ENCODE measurements around the gene PLG. TPM values are rescaled to one million over a fixed set of nuclear protein-coding genes. Genes with fewer than 3 reads are reported as not detected.
"Not testable (repeated sequence)": the region's sequence is repeated elsewhere in the genome, so short reads cannot be mapped to it uniquely, and the experiment has no call there.

Gene PLG
- total RNA-seq, 4 donors from 2014 or later: not detected

DNA sequence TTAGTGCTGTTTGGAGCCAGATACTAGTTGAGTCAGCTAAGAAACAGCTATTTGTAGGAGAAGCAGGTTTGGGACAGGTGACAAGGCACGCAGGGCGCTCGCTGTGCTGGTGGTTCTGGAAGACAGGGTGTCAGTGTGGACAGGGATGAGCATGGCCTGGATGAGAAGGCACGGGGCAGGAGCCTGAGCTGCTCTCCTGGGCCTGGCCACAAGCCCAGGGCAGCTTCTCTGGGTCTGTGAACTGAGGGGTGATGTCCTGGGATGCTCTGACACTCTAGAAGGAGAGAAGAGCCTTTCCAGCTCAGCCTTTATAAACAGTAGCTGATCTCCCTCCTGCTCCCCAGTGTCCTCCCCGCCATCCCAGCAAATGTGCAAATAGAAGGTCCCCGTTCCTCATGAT is 37.9 kb downstream of the PLG start:
- no peak overlapping the region for H3K27ac ChIP-seq
- DNase-seq: no peak
- no peaks in the 10 kb centered on the region for H3K4me1 ChIP-seq
- no peaks in the 10 kb centered on the region for H3K27me3 ChIP-seq
- intact Hi-C loops (cut with DNase I; ENCODE audit: low total_unique reads): no loop called here
- no peaks in the 10 kb centered on the region for H3K36me3 ChIP-seq
- H3K4me3 ChIP-seq: no peak overlapping the region
- TF ChIP-seq, protein P1, sequence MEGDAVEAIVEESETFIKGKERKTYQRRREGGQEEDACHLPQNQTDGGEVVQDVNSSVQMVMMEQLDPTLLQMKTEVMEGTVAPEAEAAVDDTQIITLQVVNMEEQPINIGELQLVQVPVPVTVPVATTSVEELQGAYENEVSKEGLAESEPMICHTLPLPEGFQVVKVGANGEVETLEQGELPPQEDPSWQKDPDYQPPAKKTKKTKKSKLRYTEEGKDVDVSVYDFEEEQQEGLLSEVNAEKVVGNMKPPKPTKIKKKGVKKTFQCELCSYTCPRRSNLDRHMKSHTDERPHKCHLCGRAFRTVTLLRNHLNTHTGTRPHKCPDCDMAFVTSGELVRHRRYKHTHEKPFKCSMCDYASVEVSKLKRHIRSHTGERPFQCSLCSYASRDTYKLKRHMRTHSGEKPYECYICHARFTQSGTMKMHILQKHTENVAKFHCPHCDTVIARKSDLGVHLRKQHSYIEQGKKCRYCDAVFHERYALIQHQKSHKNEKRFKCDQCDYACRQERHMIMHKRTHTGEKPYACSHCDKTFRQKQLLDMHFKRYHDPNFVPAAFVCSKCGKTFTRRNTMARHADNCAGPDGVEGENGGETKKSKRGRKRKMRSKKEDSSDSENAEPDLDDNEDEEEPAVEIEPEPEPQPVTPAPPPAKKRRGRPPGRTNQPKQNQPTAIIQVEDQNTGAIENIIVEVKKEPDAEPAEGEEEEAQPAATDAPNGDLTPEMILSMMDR (IDR thresholded peaks at IDR 0.05): no peak
- TF ChIP-seq POLR2A (IDR thresholded peaks at IDR 0.05): no peak
- H3K9me3 ChIP-seq: peaks cover 0 to 24% of the 10 kb centered on the region in 2 donors

- H3K9me3 ChIP-seq: peaks cover 0 to 24% of the 10 kb centered on the region in 2 donors
- H3K27ac ChIP-seq; H3K36me3 ChIP-seq; H3K27me3 ChIP-seq; H3K4me3 ChIP-seq; intact Hi-C loops (cut with DNase I; ENCODE audit: low total_unique reads); H3K4me1 ChIP-seq; DNase-seq: not testable (repeated sequence)
These were observed 39.0 kb downstream of the PLG start for GRCh38 chr6:160741012-160741411.

DNA sequence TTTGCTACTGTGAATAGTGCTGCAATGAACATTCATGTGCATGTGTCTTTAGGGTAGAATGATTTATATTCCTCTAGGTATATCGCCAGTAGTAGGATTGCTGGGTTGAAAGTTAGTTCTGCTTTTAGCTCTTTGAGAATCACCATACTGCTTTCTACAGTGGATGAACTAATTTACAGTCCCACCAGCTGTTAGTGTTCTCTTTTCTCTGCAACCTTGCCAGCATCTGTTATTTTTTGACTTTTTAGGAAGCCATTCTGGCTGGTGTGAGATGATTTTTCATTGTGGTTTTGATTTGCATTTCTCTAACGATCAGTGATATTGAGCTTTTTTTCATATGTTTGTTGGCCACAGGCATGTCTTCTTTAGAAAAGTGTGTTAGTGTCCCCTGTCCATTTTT is 40.0 kb downstream of the PLG start:
- H3K27ac ChIP-seq: no peak overlapping the region
- no peak overlapping the region for H3K4me3 ChIP-seq
- no peaks in the 10 kb centered on the region for H3K27me3 ChIP-seq
- intact Hi-C loops (cut with DNase I; ENCODE audit: low total_unique reads): no loop called here
- H3K4me1 ChIP-seq: no peaks in the 10 kb centered on the region
- DNase-seq: no peak
- no peaks in the 10 kb centered on the region for H3K36me3 ChIP-seq
- TF ChIP-seq, protein P1 (IDR thresholded peaks at IDR 0.05): no peak
- no peak for TF ChIP-seq POLR2A (IDR thresholded peaks at IDR 0.05)
- H3K9me3 ChIP-seq: peaks cover 0 to 24% of the 10 kb centered on the region in 2 donors

DNA sequence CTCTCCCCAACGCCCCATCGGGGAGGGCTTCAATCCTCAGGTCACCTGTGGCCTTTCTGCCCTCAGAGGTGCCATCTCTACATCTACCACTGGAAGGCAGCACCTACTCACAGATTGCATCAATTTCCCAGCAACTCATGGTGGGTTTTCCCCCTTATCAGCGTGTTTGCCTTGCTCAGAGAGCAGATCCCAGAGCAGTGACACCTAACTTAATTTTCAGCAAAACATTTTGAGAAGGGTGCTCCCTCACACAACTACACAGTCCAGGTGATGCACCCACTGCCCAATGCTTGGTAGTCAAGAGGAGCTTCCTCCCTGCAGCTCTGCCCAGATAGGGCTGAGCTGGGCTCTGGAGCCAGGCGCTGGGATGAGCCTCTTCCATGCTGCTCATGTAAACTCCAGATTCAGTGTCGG is 48.2 kb downstream of the PLG start:
- Histone ChIP-seq H3K4me3 (no peak overlapping the region), H3K27ac (no peak overlapping the region), H3K4me1 (no peaks in the 10 kb centered on the region), H3K27me3 (no peaks in the 10 kb centered on the region), H3K36me3 (no peaks in the 10 kb centered on the region), H3K9me3 (no peaks in the 10 kb centered on the region)
- DNase-seq: no peak
- TF ChIP-seq POLR2A (IDR thresholded peaks at IDR 0.05): no peak
- TF ChIP-seq, protein P1 (IDR thresholded peaks at IDR 0.05): peak in 2 of 4 experiments; percentile 6 to 17
- intact Hi-C loops (cut with DNase I; ENCODE audit: low total_unique reads): no loop called here

DNA sequence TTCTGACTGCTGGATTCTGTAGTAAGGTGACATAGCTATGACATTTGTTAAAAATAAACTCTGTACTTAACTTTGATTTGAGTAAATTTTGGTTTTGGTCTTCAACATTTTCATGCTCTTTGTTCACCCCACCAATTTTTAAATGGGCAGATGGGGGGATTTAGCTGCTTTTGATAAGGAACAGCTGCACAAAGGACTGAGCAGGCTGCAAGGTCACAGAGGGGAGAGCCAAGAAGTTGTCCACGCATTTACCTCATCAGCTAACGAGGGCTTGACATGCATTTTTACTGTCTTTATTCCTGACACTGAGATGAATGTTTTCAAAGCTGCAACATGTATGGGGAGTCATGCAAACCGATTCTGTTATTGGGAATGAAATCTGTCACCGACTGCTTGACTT is 51.2 kb downstream of the PLG start:
- H3K9me3 ChIP-seq; H3K27ac ChIP-seq; H3K4me3 ChIP-seq; H3K27me3 ChIP-seq; H3K4me1 ChIP-seq; intact Hi-C loops (cut with DNase I; ENCODE audit: low total_unique reads); DNase-seq; H3K36me3 ChIP-seq: not testable (repeated sequence)

GRCh38 chr6:160755165-160755564 is 53.1 kb downstream of the PLG start:
- H3K4me3 ChIP-seq: no peak overlapping the region
- intact Hi-C loops (cut with DNase I; ENCODE audit: low total_unique reads): no loop called here
- DNase-seq: no peak
- H3K4me1 ChIP-seq: no peaks in the 10 kb centered on the region
- H3K27ac ChIP-seq: no peak overlapping the region
- H3K36me3 ChIP-seq: no peaks in the 10 kb centered on the region
- TF ChIP-seq, protein P1 (IDR thresholded peaks at IDR 0.05): no peak
- no peak for TF ChIP-seq POLR2A (IDR thresholded peaks at IDR 0.05)
- no peaks in the 10 kb centered on the region for H3K27me3 ChIP-seq
- H3K9me3 ChIP-seq: no peaks in the 10 kb centered on the region

All from uterus (tissue), 4 donors.